Measurements from ENCODE around the gene PTPRN2.

Gene PTPRN2

GRCh38 chr7:157792241-157793086, 795.2 kb downstream of the PTPRN2 start:
- in situ Hi-C loops (cut with MboI; ENCODE audit: low pct_unique_long_range_greater_than_20kb, low sequenced_read_pairs, unreplicated experiment), result no loop called here
- no peak for DNase-seq (ENCODE audit: low spot score)
- TF ChIP-seq, protein P1, sequence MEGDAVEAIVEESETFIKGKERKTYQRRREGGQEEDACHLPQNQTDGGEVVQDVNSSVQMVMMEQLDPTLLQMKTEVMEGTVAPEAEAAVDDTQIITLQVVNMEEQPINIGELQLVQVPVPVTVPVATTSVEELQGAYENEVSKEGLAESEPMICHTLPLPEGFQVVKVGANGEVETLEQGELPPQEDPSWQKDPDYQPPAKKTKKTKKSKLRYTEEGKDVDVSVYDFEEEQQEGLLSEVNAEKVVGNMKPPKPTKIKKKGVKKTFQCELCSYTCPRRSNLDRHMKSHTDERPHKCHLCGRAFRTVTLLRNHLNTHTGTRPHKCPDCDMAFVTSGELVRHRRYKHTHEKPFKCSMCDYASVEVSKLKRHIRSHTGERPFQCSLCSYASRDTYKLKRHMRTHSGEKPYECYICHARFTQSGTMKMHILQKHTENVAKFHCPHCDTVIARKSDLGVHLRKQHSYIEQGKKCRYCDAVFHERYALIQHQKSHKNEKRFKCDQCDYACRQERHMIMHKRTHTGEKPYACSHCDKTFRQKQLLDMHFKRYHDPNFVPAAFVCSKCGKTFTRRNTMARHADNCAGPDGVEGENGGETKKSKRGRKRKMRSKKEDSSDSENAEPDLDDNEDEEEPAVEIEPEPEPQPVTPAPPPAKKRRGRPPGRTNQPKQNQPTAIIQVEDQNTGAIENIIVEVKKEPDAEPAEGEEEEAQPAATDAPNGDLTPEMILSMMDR (IDR thresholded peaks at IDR 0.05; ENCODE audit: extremely low read depth, insufficient read depth, missing control alignments), result no peak

- TF ChIP-seq, protein P1 (IDR thresholded peaks at IDR 0.05; ENCODE audit: extremely low read depth, insufficient read depth, missing control alignments), result no peak
- in situ Hi-C loops (cut with MboI; ENCODE audit: low pct_unique_long_range_greater_than_20kb, low sequenced_read_pairs, unreplicated experiment), result no loop called here
- no peak for DNase-seq (ENCODE audit: low spot score)
Measured at GRCh38 chr7:157791666-157792065, 796.0 kb downstream of the PTPRN2 start.

DNA sequence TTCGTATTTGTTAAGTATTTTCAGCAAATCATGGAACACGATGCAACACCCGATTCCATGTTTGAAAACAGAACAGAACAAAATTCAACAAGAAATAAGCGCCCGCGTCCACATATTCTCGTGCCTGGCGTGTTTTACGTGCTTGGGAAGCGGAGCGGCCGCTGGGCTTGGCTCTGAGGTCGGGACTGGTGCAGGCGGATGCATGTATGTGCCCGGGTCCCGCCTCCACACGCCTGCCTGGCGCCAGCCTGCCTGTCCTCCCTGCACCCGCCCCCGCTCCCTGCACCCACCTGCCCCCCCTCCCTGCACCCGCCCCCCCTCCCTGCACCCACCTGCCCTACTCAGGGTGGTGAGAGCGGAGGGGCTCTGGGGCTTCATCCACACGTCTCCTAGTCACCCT, 796.4 kb downstream of the PTPRN2 start:
- in situ Hi-C loops (cut with MboI; ENCODE audit: low pct_unique_long_range_greater_than_20kb, low sequenced_read_pairs, unreplicated experiment), result no loop called here
- DNase-seq (ENCODE audit: low spot score), result no peak
- TF ChIP-seq, protein P1 (IDR thresholded peaks at IDR 0.05; ENCODE audit: extremely low read depth, insufficient read depth, missing control alignments), result no peak

DNA sequence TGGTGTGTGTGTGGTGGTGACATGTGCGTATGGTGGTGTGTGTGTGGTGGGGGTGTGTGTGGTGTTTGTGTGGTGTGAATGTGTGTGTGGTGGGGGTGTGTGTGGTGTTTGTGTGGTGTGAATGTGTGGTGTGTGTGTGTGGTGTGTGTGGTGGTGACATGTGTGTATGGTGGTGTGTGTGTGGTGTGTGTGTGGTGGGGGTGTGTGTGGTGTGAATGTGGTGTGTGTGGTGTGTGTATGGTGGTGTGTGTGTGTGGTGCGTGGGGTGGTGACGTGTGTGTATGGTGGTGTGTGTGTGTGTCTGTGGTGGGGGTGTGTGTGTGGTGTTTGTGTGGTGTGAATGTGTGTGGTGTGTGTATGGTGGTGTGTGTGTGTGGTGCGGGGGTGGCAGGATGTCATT, 797.7 kb downstream of the PTPRN2 start:
- DNase-seq (ENCODE audit: low spot score), result no peak
- TF ChIP-seq, protein P1 (IDR thresholded peaks at IDR 0.05; ENCODE audit: extremely low read depth, insufficient read depth, missing control alignments), result no peak
- in situ Hi-C loops (cut with MboI; ENCODE audit: low pct_unique_long_range_greater_than_20kb, low sequenced_read_pairs, unreplicated experiment), result no loop called here

DNA sequence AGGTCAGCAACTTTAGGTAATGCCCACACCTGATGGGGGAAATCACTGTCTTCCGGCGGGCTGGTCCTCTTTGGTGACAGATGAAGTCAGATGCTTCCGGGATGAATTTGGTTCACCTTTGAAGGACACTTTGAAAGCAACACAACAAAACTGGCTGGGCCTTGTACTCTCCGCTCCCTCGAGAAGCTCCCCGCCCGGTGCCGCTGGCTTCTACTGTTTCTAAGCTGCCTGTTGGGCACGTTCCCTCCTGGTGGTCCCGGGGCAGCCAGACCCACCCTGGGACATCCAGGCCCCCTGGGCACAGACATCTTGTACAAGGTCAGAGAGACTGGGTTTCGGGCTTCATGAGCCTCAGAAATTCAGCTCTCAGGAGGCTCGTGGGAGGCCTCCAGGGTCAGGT, 798.5 kb downstream of the PTPRN2 start:
- in situ Hi-C loops (cut with MboI; ENCODE audit: low pct_unique_long_range_greater_than_20kb, low sequenced_read_pairs, unreplicated experiment), result no loop called here
- TF ChIP-seq, protein P1 (IDR thresholded peaks at IDR 0.05; ENCODE audit: extremely low read depth, insufficient read depth, missing control alignments), result no peak
- DNase-seq (ENCODE audit: low spot score), result no peak

- TF ChIP-seq, protein P1 (IDR thresholded peaks at IDR 0.05; ENCODE audit: extremely low read depth, insufficient read depth, missing control alignments), result no peak
- no peak for DNase-seq (ENCODE audit: low spot score)
- in situ Hi-C loops (cut with MboI; ENCODE audit: low pct_unique_long_range_greater_than_20kb, low sequenced_read_pairs, unreplicated experiment), result no loop called here
Measured at GRCh38 chr7:157788573-157788972, 799.0 kb downstream of the PTPRN2 start.
